Gastrocnemius medialis (tissue), 4 donors: ENCODE results near the gene PLEKHN1. TPM values are rescaled to one million over a fixed set of nuclear protein-coding genes. Genes with fewer than 3 reads are reported as not detected.

ENCODE experiments used
- ATAC-seq, 2 donors: fragments of 150-250 bp; one replicate each; pipeline ENCODE4 v1.9.1; 2016
- DNase-seq, 2 donors: peaks; one replicate each; pipeline ENCODE4 v3.0.0-alpha.2; 2019
- H3K27ac ChIP-seq, 4 donors: fragments of 200-600 bp; sonication (generic); 1 replicate in 1 of 4; 2 replicates in 3 of 4; pipeline ENCODE4 v1.5.1; 2016 to 2018; ENCODE audit warnings: mild to moderate bottlenecking in 2 of 4, moderate library complexity in 1 of 4
- H3K27me3 ChIP-seq, 3 donors: fragments of 200-600 bp; sonication (generic) in 2 of 3; 1 replicate in 1 of 3; 2 replicates in 2 of 3; pipeline versions ENCODE4 v1.5.1 to v1.6.0; 2016 to 2019; ENCODE audit warnings: mild to moderate bottlenecking in 1 of 3, moderate library complexity in 1 of 3
- H3K36me3 ChIP-seq, 2 donors: fragments of 200-600 bp; sonication (generic) in 1 of 2; one replicate each; pipeline ENCODE4 v1.5.1; 2017 to 2018
- H3K4me1 ChIP-seq, 2 donors: fragments of 200-600 bp; sonication (generic) in 1 of 2; one replicate each; pipeline ENCODE4 v1.5.1; 2016 to 2017; ENCODE audit warnings: mild to moderate bottlenecking in 2 of 2
- H3K4me3 ChIP-seq, 4 donors: fragments of 200-600 bp; sonication (generic) in 3 of 4; 1 replicate in 1 of 4; 2 replicates in 3 of 4; pipeline ENCODE4 v1.5.1; 2016 to 2019; ENCODE audit warnings: mild to moderate bottlenecking in 2 of 4
- H3K9me3 ChIP-seq, 3 donors: fragments of 200-600 bp; sonication (generic) in 2 of 3; 1 replicate in 1 of 3; 2 replicates in 2 of 3; pipeline ENCODE4 v1.5.1; 2016 to 2019
- CTCF ChIP-seq, 5 experiments: fragments of 450-650 bp in 3 of 5; fragments of 200-600 bp in 2 of 5; sonication (generic) in 2 of 5; IDR thresholded peaks in 4 of 5; conservative IDR thresholded peaks in 1 of 5; 1 replicate in 4 of 5; 2 replicates in 1 of 5; pipeline ENCODE4 v1.5.1; 2016 to 2019; ENCODE audit warnings: antibody characterized with exemption in 5 of 5, mild to moderate bottlenecking in 3 of 5, moderate library complexity in 3 of 5
- POLR2A ChIP-seq, 2 donors: fragments of 450-650 bp; IDR thresholded peaks; one replicate each; pipeline ENCODE4 v1.6.1; 2017; ENCODE audit warnings: antibody characterized with exemption in 2 of 2, mild to moderate bottlenecking in 2 of 2, moderate library complexity in 2 of 2
- in situ Hi-C, 4 donors: fragments of 200-750 bp; cut with MboI; loops; one replicate each; pipeline versions ENCODE4 v1.15.0 to v1.8.0; 2017; ENCODE audit warnings: low sequenced_read_pairs in 4 of 4
- intact Hi-C: fragments of 100-400 bp; cut with DNase I; formaldehyde crosslinking; loops from one replicate; pipeline ENCODE4 v1.15.1; 2023; ENCODE audit warnings: low total_unique reads
- total RNA-seq, 4 donors: library from RNA; depleted of rRNA; stranded (reverse); fragments of >200 nt; gene quantifications; one replicate each; pipeline versions ENCODE4 v1.1.0 to v1.2.3, GENCODE V29; 2016

Gene PLEKHN1
- total RNA-seq, 4 donors from 2014 or later = 0.23 TPM; not detected in 3

DNA sequence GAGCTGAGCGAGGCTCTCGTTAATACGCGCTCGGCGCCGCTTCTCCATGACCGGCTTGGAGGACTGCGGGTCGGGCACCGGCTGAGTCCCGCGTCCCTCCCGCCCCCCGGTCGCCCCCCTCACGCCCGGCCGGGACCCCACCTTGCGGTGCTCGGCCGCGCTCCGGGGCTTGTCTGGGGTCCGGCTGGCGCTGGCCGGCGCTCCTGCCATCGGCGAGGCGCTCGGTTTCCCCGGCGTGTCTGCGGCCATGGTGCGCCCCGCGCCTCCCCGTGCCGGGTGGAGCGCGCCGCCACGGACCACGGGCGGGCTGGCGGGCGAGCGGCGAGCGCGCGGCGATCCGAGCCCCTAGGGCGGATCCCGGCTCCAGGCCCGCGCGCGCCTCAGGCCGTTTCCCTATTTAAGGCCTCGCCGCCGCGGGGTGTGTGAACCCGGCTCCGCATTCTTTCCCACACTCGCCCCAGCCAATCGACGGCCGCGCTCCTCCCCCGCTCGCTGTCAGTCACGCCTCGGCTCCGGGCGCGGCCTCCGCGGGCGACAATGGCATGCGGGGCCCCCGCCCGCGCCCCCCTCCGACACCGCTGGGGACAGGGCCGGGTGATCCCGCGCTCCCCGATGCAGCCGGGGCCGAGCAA, 33.6 kb downstream of the PLEKHN1 start, which contains the start of gene HES4:
Gene HES4 (minus strand): TSS at position 373 of the 632 bp plus-strand sequence. CDS start 124 bp downstream, at position 249.
- Histone ChIP-seq H3K36me3 (no peaks in the 10 kb centered on the region), H3K9me3 (no peaks in the 10 kb centered on the region), H3K27ac (peak within 1 kb of the TSS; percentile 84 to 92 (median 89)), H3K27me3 (peaks cover 4 to 11% (median 7%) of the 10 kb centered on the region in 3 donors), H3K4me1 (peaks cover 4 to 8% of the 10 kb centered on the region in 2 donors), H3K4me3 (peak within 1 kb of the TSS; percentile 57 to 85 (median 71))
- peak; percentile 68 to 76 for ATAC-seq
- intact Hi-C loops (loop anchor here (1.0 to 5.0 kb wide), 4 partner anchors 13 to 78 kb away; partner anchors contain the start of genes ISG15, PERM1 and SAMD11), in situ Hi-C loops (no loop called here)
- peak; percentile 85 to 93 for TF ChIP-seq POLR2A (IDR thresholded peaks at IDR 0.05)
- TF ChIP-seq CTCF (IDR thresholded peaks at IDR 0.05 in 4 of 5, conservative IDR thresholded peaks at IDR 0.05 in 1 of 5) = no peak
- peak; percentile 73 to 76 for DNase-seq

GRCh38 chr1:1000357-1001056, 34.2 kb downstream of the PLEKHN1 start:
- peak in 1 of 2 donors; percentile 57 for DNase-seq
- Histone ChIP-seq H3K27ac (peak overlapping the region; percentile 84 to 92 (median 89)), H3K4me3 (peak overlapping the region; percentile 57 to 85 (median 71)), H3K27me3 (peaks cover 4 to 11% (median 7%) of the 10 kb centered on the region in 3 donors), H3K36me3 (no peaks in the 10 kb centered on the region), H3K9me3 (no peaks in the 10 kb centered on the region), H3K4me1 (peaks cover 10 to 15% of the 10 kb centered on the region in 2 donors)
- peak; percentile 24 to 40 for ATAC-seq
- TF ChIP-seq POLR2A (IDR thresholded peaks at IDR 0.05) (peak; percentile 19 to 40), CTCF (IDR thresholded peaks at IDR 0.05 in 4 of 5, conservative IDR thresholded peaks at IDR 0.05 in 1 of 5) (peak in 1 of 5 experiments; percentile 24)
- intact Hi-C loops (loop anchor here (1.0 to 5.0 kb wide), 4 partner anchors 13 to 78 kb away; partner anchors contain the start of genes ISG15, PERM1 and SAMD11), in situ Hi-C loops (no loop called here)

GRCh38 chr1:1001057-1001783, 34.9 kb downstream of the PLEKHN1 start:
- peaks cover 7 to 11% (median 8%) of the 10 kb centered on the region in 3 donors for H3K27me3 ChIP-seq
- in situ Hi-C loops = no loop called here
- TF ChIP-seq CTCF (IDR thresholded peaks at IDR 0.05 in 4 of 5, conservative IDR thresholded peaks at IDR 0.05 in 1 of 5) (no peak), POLR2A (IDR thresholded peaks at IDR 0.05) (no peak)

GRCh38 chr1:1003618-1004419, 37.5 kb downstream of the PLEKHN1 start:
- H3K36me3 ChIP-seq = no peaks in the 10 kb centered on the region
- ATAC-seq = no peak
- in situ Hi-C loops (no loop called here), intact Hi-C loops (loop anchor here (5.0 kb wide), 1 partner anchor 82 kb away; the partner anchor contains the start of gene SAMD11)
- no peak overlapping the region for H3K27ac ChIP-seq
- DNase-seq = no peak
- peaks cover 5 to 8% (median 7%) of the 10 kb centered on the region in 3 donors for H3K27me3 ChIP-seq
- peaks cover 12 to 19% of the 10 kb centered on the region in 2 donors for H3K4me1 ChIP-seq
- TF ChIP-seq POLR2A (IDR thresholded peaks at IDR 0.05) = no peak
- TF ChIP-seq CTCF (IDR thresholded peaks at IDR 0.05 in 4 of 5, conservative IDR thresholded peaks at IDR 0.05 in 1 of 5) = no peak
- H3K4me3 ChIP-seq = no peak overlapping the region
- no peaks in the 10 kb centered on the region for H3K9me3 ChIP-seq

More at GRCh38 chr1:1001057-1001783, 34.9 kb downstream of the PLEKHN1 start:
- DNase-seq = no peak
- peaks cover 12 to 19% of the 10 kb centered on the region in 2 donors for H3K4me1 ChIP-seq
- no peaks in the 10 kb centered on the region for H3K36me3 ChIP-seq
- peak overlapping the region; percentile 57 to 85 (median 71) for H3K4me3 ChIP-seq
- H3K27ac ChIP-seq = peak overlapping the region; percentile 84 to 92 (median 89)
- intact Hi-C loops = loop anchor here (2.0 to 5.0 kb wide), 2 partner anchors 18 to 79 kb away; partner anchors contain the start of gene SAMD11
- ATAC-seq = peak in 1 of 2 donors; percentile 2
- no peaks in the 10 kb centered on the region for H3K9me3 ChIP-seq
